ENCODE measurements around the gene KANSL1.
A peak's percentile ranks its signal among the peaks of the same experiment; 100 is the strongest.
"Not testable (repeated sequence)": the region's sequence is repeated elsewhere in the genome, so short reads cannot be mapped to it uniquely, and the experiment has no call there.

The KANSL1 gene
- 149 to 201 reads per million in 2 donors for total RNA-seq

DNA sequence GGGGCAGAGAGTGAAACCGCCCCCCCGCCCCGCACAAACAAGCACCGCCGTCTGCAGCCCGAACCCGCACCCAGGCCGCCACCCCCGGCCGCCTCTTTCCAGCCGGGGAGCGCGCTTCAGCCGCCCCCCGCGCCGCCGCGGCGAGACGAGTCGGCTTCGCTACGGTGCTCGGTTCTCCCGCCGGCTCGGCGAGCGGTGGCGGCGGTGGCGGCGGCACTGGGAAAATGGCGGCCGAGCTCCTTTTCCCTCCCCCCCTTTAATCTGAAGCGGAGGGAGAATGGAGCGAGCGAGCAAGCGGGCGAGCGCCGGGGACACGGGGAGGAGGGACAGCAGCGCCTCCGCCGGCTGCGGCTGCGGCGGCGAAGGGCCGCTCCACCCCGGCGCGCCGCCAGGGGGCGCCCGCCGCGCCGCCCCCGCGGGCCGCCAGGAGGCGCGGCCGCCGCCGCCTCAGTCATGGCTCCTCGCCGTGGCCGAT, at the start of gene KANSL1:
Gene KANSL1, minus strand, starts transcription at position 279 of the 475 bp plus-strand sequence. CDS start 21,286 bp downstream, outside the sequence.
- DNase-seq, result peak; percentile 84

- DNase-seq, result not testable (repeated sequence)
These were observed 38.1 kb upstream of the KANSL1 start for GRCh38 chr17:46231359-46231758.

DNA sequence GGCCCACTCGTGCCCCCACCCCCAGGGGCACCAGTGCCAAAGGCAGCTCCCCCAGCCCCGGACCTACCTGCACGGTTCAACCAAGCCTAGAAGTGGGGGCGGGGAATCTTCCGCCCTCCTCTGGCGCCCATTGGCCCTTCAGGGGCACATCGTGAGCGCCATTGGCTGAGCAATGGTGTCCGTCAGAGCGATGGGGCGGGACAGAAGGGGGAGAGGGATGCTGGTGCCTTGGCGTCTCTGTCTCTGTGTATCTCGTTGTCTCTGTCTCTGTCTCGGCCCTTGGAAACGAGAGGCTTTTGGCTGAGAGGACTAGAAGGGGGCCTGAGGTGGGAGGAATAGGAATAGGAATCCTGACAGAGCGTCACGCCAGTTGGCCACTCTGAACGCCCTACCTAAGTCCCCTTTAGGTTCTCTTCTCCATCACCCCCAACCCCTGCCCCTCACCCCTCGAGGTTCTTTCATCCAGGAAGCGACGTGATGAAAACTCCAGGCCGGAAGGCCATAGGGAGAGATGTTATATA, 32.1 kb upstream of the KANSL1 start:
- DNase-seq, result peak; percentile 77

DNA sequence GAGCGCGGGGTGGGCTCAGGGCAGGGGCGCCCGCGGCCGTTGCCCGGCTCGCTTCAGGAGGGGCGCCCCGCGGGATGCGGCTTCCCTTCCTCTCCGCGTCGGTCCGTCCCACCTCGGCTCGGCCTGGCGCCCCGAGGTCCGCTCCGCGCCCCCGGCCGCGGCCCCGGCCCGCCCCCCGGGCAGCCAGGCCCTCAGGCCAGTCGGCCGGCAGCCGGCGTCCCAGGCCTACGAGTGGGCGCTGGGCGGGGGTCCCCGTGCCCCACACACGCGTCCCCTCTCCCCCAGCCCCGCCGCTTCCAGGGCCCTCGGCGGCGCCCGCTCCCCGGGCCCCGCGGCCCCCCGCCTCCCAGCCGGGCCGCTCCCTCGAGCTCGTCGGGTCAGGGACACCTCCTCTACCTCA, 31.6 kb upstream of the KANSL1 start:
- DNase-seq, result not testable (repeated sequence)

- DNase-seq, result not testable (repeated sequence)
These were observed 29.8 kb upstream of the KANSL1 start for GRCh38 chr17:46223041-46223440.

- DNase-seq, result no peak
These were observed 23.5 kb upstream of the KANSL1 start for GRCh38 chr17:46216682-46217081.

DNA sequence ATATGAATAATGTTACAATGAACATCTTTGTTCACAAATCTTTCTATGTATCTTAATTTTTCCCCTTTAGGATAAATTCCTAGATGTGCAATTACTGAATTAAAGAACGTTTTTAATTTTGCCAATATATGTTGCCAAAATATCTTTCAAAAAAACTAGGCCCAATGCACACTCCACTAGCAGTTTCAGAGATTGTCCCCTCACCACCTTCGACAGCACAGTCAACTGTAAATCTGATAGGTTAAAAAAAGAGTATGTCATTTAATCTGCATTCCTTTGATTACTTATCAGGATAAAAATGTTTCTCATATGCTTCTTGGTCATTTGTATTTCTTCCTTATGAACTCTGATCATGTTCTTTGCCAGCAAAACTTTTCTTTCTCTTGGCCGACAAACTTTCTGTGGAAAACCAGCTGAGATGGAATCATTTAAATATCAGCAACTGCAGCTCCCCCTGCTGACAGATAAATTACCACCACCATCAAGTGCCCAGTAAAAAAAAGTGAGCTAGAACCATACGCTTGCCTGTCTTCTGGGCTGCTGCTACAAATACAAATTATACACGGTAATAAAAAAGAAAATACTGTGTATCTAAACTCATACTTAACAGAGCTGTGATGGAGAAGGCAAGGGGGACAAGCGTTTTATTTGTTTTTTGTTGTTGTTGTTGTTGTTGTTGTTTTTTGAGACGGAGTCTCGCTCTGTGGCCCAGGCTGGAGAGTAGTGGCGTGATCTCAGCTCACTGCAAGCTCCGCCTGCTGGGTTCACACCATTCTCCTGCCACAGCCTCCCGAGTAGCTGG, 19.6 kb upstream of the KANSL1 start:
- no peak for DNase-seq

- no peak for DNase-seq
These were observed 15.8 kb upstream of the KANSL1 start for GRCh38 chr17:46208997-46209396.

DNA sequence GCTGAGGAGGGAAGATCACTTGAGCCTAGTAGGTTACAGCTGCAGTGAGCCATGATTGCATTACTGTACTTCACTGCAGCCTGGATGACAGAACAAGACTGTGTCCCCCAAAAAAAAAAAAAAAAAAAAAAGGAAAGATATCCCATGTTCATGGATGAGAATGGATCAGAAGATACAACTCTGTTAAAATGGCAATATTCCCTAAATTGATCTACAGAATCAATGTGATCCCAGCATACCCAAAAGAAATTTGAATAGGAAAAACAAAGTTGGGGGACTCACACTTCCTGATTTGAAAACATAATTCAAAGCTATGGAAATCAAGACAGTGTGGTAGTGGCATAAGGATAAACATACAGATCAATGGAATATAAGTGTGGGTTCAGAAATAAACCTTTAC, 12.7 kb upstream of the KANSL1 start:
- no peak for DNase-seq

- DNase-seq, result no peak
These were observed 9.2 kb upstream of the KANSL1 start for GRCh38 chr17:46202424-46202823.

- no peak for DNase-seq
These were observed 8.3 kb upstream of the KANSL1 start for GRCh38 chr17:46201491-46201890.

- DNase-seq, result no peak
These were observed 7.0 kb upstream of the KANSL1 start for GRCh38 chr17:46200197-46200596.

- no peak for DNase-seq
These were observed 6.2 kb upstream of the KANSL1 start for GRCh38 chr17:46199379-46199778.

DNA sequence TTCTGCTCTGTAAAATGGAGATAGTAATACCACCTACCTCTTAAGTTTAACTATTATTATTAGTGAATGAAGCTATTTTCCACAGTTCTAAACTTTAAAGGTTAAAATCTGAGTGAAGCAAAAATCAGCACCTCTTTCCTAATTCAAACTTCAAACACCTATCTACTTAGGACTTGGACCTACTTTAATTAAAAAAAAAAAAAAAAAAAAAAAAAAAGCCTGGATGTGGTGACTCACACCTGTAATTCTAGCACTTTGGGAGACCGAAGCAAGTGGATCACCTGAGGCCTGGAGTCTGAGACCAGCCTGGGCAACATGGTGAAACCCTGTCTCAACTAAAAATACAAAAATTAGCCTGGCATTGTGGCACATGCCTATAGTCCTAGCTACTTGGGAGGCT, 5.0 kb upstream of the KANSL1 start:
- no peak for DNase-seq

- no peak for DNase-seq
These were observed 4.3 kb upstream of the KANSL1 start for GRCh38 chr17:46197530-46197929.

- no peak for DNase-seq
These were observed 2.9 kb upstream of the KANSL1 start for GRCh38 chr17:46195939-46196716.

- no peak for DNase-seq
These were observed 2.1 kb upstream of the KANSL1 start for GRCh38 chr17:46195217-46195855.

- no peak for DNase-seq
These were observed 1.4 kb upstream of the KANSL1 start for GRCh38 chr17:46194393-46195216.

GRCh38 chr17:46193626-46194392, 580 bp upstream of the KANSL1 start:
- peak; percentile 94 for DNase-seq

GRCh38 chr17:46192439-46193150, 634 bp downstream of the KANSL1 start:
- DNase-seq, result peak; percentile 64

DNA sequence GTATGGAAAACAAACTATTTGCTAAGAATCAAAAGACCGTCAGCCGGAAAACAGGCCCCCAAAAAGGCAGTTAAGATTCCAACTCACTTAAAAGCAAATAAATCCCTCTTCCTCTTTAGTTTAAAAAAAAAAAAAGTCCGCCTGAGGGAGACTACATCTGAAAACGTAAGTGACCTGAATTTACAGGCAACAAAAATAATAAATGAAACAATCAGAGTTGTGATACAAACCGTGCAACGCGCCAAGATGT, 1.1 kb downstream of the KANSL1 start:
- no peak for DNase-seq

All from activated gamma-delta T cell (primary cell).